Transverse colon (tissue), 4 donors: ENCODE measurements around the gene GRK6.
A peak's percentile ranks its signal among the peaks of the same experiment; 100 is the strongest.

ENCODE experiments used
- CTCF ChIP-seq, 5 experiments: fragments of 200-600 bp in 3 of 5; fragments of 450-650 bp in 2 of 5; sonication (generic) in 3 of 5; IDR thresholded peaks; 1 replicate in 2 of 5; 2 replicates in 3 of 5; pipeline ENCODE4 v1.5.1; 2016 to 2017; ENCODE audit warnings: antibody characterized with exemption in 5 of 5, inconsistent platforms in 3 of 5, mild to moderate bottlenecking in 2 of 5, moderate library complexity in 1 of 5
- EP300 ChIP-seq: sonication (generic); formaldehyde crosslinking; IDR thresholded peaks from one replicate; pipeline ENCODE4 v1.6.1; 2017; ENCODE audit warnings: antibody characterized with exemption, low read depth
- POLR2A ChIP-seq: fragments of 450-650 bp; IDR thresholded peaks from one replicate; pipeline ENCODE4 v1.6.1; 2016; ENCODE audit warnings: antibody characterized with exemption, mild to moderate bottlenecking, moderate library complexity
- POLR2AphosphoS5 ChIP-seq, 3 donors: sonication (generic); formaldehyde crosslinking; IDR thresholded peaks; one replicate each; pipeline ENCODE4 v1.6.1; 2016; ENCODE audit warnings: antibody characterized with exemption in 3 of 3

GRCh38 chr5:177382423-177383029 is 44.0 kb upstream of the GRK6 start:
- TF ChIP-seq CTCF (IDR thresholded peaks at IDR 0.05), result peak in 4 of 5 experiments; percentile 16 to 25 (median 23)
- TF ChIP-seq POLR2A, result no peak
- TF ChIP-seq EP300, result no peak
- no peak for TF ChIP-seq POLR2AphosphoS5 (IDR thresholded peaks at IDR 0.05)
